Endothelial cell (in vitro differentiated cells): ENCODE data around the gene STX1B. TPM values are rescaled to one million over a fixed set of nuclear protein-coding genes. Genes with fewer than 3 reads are reported as not detected.

Experiments used
- DNase-seq: peaks from one replicate; pipeline ENCODE4 v3.0.0; 2021; ENCODE audit warnings: low spot score
- H3K27ac Mint-ChIP-seq: one replicate; pipeline ENCODE4 v1.8.0; 2021; ENCODE audit warnings: mixed read lengths, inconsistent platforms; ENCODE audit not compliant: unreplicated experiment
- H3K27me3 Mint-ChIP-seq: one replicate; pipeline ENCODE4 v1.8.0; 2021; ENCODE audit warnings: mild to moderate bottlenecking, moderate library complexity, mixed read lengths, inconsistent platforms; ENCODE audit not compliant: unreplicated experiment
- H3K36me3 Mint-ChIP-seq: one replicate; pipeline ENCODE4 v1.8.0; 2021; ENCODE audit warnings: mild to moderate bottlenecking, low read depth, mixed read lengths, inconsistent platforms; ENCODE audit not compliant: unreplicated experiment
- H3K4me1 Mint-ChIP-seq: one replicate; pipeline ENCODE4 v1.8.0; 2021; ENCODE audit warnings: mild to moderate bottlenecking, mixed read lengths, inconsistent platforms; ENCODE audit not compliant: unreplicated experiment
- H3K4me3 Mint-ChIP-seq: one replicate; pipeline ENCODE4 v1.8.0; 2021; ENCODE audit warnings: mild to moderate bottlenecking, mixed read lengths, inconsistent platforms; ENCODE audit not compliant: unreplicated experiment
- H3K9me3 Mint-ChIP-seq: one replicate; pipeline ENCODE4 v1.8.0; 2021; ENCODE audit warnings: mixed read lengths, inconsistent platforms; ENCODE audit not compliant: unreplicated experiment
- CTCF ChIP-seq: fragments of 200-600 bp; sonication (generic); IDR thresholded peaks from one replicate; pipeline ENCODE4 v1.5.0; 2021; ENCODE audit warnings: antibody characterized with exemption; ENCODE audit not compliant: unreplicated experiment
- total RNA-seq: library from RNA; stranded (reverse); fragmentation: NEBNext Ultra II Directional; extraction: Animal tissue kit (Norgen Biotek cat#: 25700); gene quantifications from one replicate; pipeline ENCODE4 v1.2.1, GENCODE V29; 2021; ENCODE audit not compliant: unreplicated experiment

Gene STX1B
- total RNA-seq, 1 donor from 2014 or later, result 5.5 TPM

GRCh38 chr16:31008149-31008548 is 2.3 kb downstream of the STX1B start:
- TF ChIP-seq CTCF, result no peak
- Mint-ChIP-seq H3K27me3 (peaks cover 18% of the 10 kb centered on the region), H3K9me3 (no peaks in the 10 kb centered on the region), H3K4me3 (no peak overlapping the region), H3K4me1 (peaks cover 4% of the 10 kb centered on the region), H3K36me3 (peaks cover 5% of the 10 kb centered on the region), H3K27ac (no peak overlapping the region)
- no peak for DNase-seq

DNA sequence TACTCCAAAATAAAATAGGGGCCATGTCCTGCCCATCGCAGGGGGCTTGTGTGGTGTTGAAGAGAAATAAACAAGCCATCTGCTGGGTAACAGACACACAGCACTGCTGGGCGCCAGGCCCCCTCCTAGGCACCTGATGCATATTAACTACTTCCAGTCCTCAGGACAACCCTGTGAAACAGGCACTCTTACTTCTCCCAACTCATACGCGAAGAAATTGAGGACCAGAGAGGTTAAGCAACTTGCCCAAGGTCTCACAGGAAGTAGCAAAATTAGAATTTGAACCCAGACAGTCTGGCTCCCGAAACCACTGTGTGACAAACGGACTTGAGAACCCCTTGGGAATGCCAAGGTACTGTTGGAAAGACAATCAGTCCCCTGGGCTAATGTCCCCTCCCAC is 2.8 kb downstream of the STX1B start:
- Mint-ChIP-seq H3K27ac (peak overlapping the region; percentile 5), H3K9me3 (no peaks in the 10 kb centered on the region), H3K27me3 (peaks cover 18% of the 10 kb centered on the region), H3K4me1 (peaks cover 4% of the 10 kb centered on the region), H3K4me3 (no peak overlapping the region), H3K36me3 (peaks cover 5% of the 10 kb centered on the region)
- no peak for DNase-seq
- TF ChIP-seq CTCF, result no peak

DNA sequence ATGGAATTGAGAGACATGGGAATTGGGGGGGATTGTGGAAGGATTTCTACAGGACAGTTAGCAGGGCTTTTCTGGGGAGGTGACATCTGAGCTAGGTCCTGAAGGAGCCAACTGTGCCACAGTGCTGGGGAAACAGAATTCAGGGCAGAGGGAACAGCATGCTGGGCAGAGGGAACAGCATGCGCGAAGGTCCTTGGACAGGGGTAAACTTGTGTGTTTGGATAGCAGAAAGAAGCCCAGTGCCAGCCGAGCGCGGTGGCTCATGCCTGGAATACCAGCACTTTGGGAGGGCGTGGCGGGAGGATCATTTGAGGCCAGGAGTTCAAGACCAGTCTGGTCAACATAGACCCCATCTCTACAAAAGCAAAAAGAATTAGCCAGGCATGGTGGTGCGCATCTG is 3.8 kb downstream of the STX1B start:
- H3K27ac Mint-ChIP-seq, result no peak overlapping the region
- peaks cover 3% of the 10 kb centered on the region for H3K36me3 Mint-ChIP-seq
- DNase-seq, result no peak
- no peaks in the 10 kb centered on the region for H3K4me1 Mint-ChIP-seq
- H3K27me3 Mint-ChIP-seq, result peaks cover 14% of the 10 kb centered on the region
- H3K4me3 Mint-ChIP-seq, result no peak overlapping the region
- TF ChIP-seq CTCF, result no peak
- H3K9me3 Mint-ChIP-seq, result no peaks in the 10 kb centered on the region

DNA sequence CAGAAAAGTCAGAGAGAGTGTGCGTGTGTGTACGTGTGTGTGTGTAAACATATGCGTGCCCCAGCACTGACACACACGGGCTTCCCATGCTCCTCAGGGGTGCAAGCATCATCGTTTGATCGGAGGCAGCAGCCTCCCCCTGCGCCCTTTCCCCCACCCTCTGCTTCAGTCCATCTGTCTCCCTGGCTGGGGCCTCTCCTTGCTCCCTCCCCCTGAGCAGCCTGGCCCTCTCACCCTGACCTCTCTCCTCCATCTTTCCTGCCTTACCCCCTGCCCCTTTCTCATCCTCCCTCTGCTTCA is 4.4 kb downstream of the STX1B start:
- H3K27ac Mint-ChIP-seq, result no peak overlapping the region
- TF ChIP-seq CTCF, result no peak
- H3K9me3 Mint-ChIP-seq, result no peaks in the 10 kb centered on the region
- no peaks in the 10 kb centered on the region for H3K36me3 Mint-ChIP-seq
- no peaks in the 10 kb centered on the region for H3K4me1 Mint-ChIP-seq
- H3K27me3 Mint-ChIP-seq, result peaks cover 10% of the 10 kb centered on the region
- no peak overlapping the region for H3K4me3 Mint-ChIP-seq
- DNase-seq, result no peak

DNA sequence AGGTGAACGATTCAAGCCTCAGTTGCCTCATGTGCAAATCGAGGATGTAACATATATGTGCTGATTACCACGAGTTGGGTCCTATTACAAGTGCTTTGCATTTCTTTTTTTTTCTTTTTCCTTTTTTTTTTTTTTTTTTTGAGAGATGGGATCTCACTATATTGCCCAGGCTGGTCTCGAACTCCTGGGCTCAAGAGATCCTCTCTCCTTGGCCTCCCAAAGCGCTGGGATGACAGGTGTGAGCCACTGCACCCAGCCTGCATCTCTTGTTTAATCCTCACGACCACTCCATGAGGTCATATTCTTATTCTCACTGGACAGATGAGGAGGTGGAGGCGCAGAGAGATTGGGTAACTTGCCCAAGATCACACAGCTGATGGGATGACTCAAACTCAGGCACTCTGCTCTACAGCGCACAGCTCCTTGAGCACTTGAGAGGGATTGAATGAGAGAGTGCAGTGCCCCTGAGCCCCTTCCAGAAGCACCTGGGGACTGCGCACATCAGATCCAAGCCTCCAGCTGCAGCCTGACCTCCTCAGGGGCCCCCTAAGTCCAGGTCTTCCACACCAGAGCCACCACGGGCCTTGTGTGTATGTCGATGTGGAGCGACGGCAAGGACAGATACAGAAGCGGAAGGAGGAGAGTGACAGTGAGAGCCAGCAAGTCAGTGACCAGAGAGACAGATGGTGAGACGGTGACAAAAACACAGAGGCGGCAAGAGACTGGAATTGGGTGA is 4.9 kb downstream of the STX1B start:
- no peak for DNase-seq
- H3K9me3 Mint-ChIP-seq, result no peaks in the 10 kb centered on the region
- H3K4me1 Mint-ChIP-seq, result no peaks in the 10 kb centered on the region
- H3K4me3 Mint-ChIP-seq, result no peak overlapping the region
- no peaks in the 10 kb centered on the region for H3K36me3 Mint-ChIP-seq
- no peak for TF ChIP-seq CTCF
- no peak overlapping the region for H3K27ac Mint-ChIP-seq
- peaks cover 10% of the 10 kb centered on the region for H3K27me3 Mint-ChIP-seq
